ENCODE measurements around the gene VAV3. TPM values are rescaled to one million over a fixed set of nuclear protein-coding genes. Genes with fewer than 3 reads are reported as not detected.
"Not testable (repeated sequence)": the region's sequence is repeated elsewhere in the genome, so short reads cannot be mapped to it uniquely, and the experiment has no call there.

The VAV3 gene
- total RNA-seq, 2 experiments from 2014 or later: 5.3 to 6.2 TPM

GRCh38 chr1:107724648-107725047, 240.3 kb downstream of the VAV3 start:
- no peaks in the 10 kb centered on the region for H3K9me3 Mint-ChIP-seq
- H3K36me3 Mint-ChIP-seq (ENCODE audit: low read depth): peaks cover 7% of the 10 kb centered on the region
- no peak for DNase-seq
- no peak for ATAC-seq
- ChIA-PET POLR2A (no interaction called here), CTCF (no interaction called here)
- TF ChIP-seq CTCF (IDR thresholded peaks at IDR 0.05): no peak
- intact Hi-C loops (cut with micrococcal nuclease): no loop called here
- no peaks in the 10 kb centered on the region for H3K27me3 Mint-ChIP-seq
- no peak overlapping the region for H3K27ac Mint-ChIP-seq
- no peaks in the 10 kb centered on the region for H3K4me1 Mint-ChIP-seq (ENCODE audit: low read depth)
- H3K4me3 Mint-ChIP-seq: no peak overlapping the region

- H3K4me1 Mint-ChIP-seq (ENCODE audit: low read depth); ATAC-seq; CTCF ChIA-PET; H3K27me3 Mint-ChIP-seq; H3K27ac Mint-ChIP-seq; DNase-seq; POLR2A ChIA-PET; intact Hi-C loops (cut with micrococcal nuclease); H3K4me3 Mint-ChIP-seq; H3K9me3 Mint-ChIP-seq: not testable (repeated sequence)
- peaks cover 12% of the 10 kb centered on the region for H3K36me3 Mint-ChIP-seq (ENCODE audit: low read depth)
These were observed 244.8 kb downstream of the VAV3 start for GRCh38 chr1:107720210-107720609.

- ChIA-PET POLR2A (no interaction called here), CTCF (no interaction called here)
- ATAC-seq (no peak), DNase-seq (no peak)
- TF ChIP-seq CTCF (IDR thresholded peaks at IDR 0.05): no peak
- intact Hi-C loops (cut with micrococcal nuclease): no loop called here
- H3K9me3 Mint-ChIP-seq: peaks cover 2% of the 10 kb centered on the region
- H3K36me3 Mint-ChIP-seq (ENCODE audit: low read depth): peaks cover 6% of the 10 kb centered on the region
- H3K4me1 Mint-ChIP-seq (ENCODE audit: low read depth): no peaks in the 10 kb centered on the region
- H3K4me3 Mint-ChIP-seq: no peak overlapping the region
- H3K27ac Mint-ChIP-seq: no peak overlapping the region
- H3K27me3 Mint-ChIP-seq: no peaks in the 10 kb centered on the region
These were observed 255.0 kb downstream of the VAV3 start for GRCh38 chr1:107710005-107710404.

- H3K9me3 Mint-ChIP-seq: peaks cover 2% of the 10 kb centered on the region
- no peak for TF ChIP-seq CTCF (IDR thresholded peaks at IDR 0.05)
- ATAC-seq: no peak
- DNase-seq: no peak
- peaks cover 13% of the 10 kb centered on the region for H3K36me3 Mint-ChIP-seq (ENCODE audit: low read depth)
- H3K27me3 Mint-ChIP-seq: no peaks in the 10 kb centered on the region
- intact Hi-C loops (cut with micrococcal nuclease): no loop called here
- H3K4me1 Mint-ChIP-seq (ENCODE audit: low read depth): no peaks in the 10 kb centered on the region
- ChIA-PET POLR2A (no interaction called here), CTCF (no interaction called here)
- no peak overlapping the region for H3K4me3 Mint-ChIP-seq
- no peak overlapping the region for H3K27ac Mint-ChIP-seq
These were observed 257.9 kb downstream of the VAV3 start for GRCh38 chr1:107707111-107707510.

GRCh38 chr1:107706182-107706581, 258.8 kb downstream of the VAV3 start:
- no peak for TF ChIP-seq CTCF (IDR thresholded peaks at IDR 0.05)
- no peak for DNase-seq
- Mint-ChIP-seq H3K36me3 (ENCODE audit: low read depth) (peaks cover 14% of the 10 kb centered on the region), H3K27ac (no peak overlapping the region), H3K27me3 (no peaks in the 10 kb centered on the region), H3K9me3 (no peaks in the 10 kb centered on the region), H3K4me3 (no peak overlapping the region), H3K4me1 (ENCODE audit: low read depth) (no peaks in the 10 kb centered on the region)
- POLR2A ChIA-PET: no interaction called here
- CTCF ChIA-PET: interaction anchor here (1.1 kb wide), 1 partner anchor 24 kb away, joined by 3 read pairs; no protein-coding TSS in a partner anchor
- intact Hi-C loops (cut with micrococcal nuclease): no loop called here
- ATAC-seq: no peak

GRCh38 chr1:107704911-107705310, 260.1 kb downstream of the VAV3 start:
- ChIA-PET CTCF (no interaction called here), POLR2A (no interaction called here)
- TF ChIP-seq CTCF (IDR thresholded peaks at IDR 0.05): no peak
- DNase-seq (no peak), ATAC-seq (no peak)
- Mint-ChIP-seq H3K36me3 (ENCODE audit: low read depth) (peaks cover 14% of the 10 kb centered on the region), H3K9me3 (no peaks in the 10 kb centered on the region), H3K27ac (no peak overlapping the region), H3K27me3 (no peaks in the 10 kb centered on the region), H3K4me3 (no peak overlapping the region), H3K4me1 (ENCODE audit: low read depth) (no peaks in the 10 kb centered on the region)
- intact Hi-C loops (cut with micrococcal nuclease): no loop called here
